ENCODE measurements around the gene SAA1. TPM values are rescaled to one million over a fixed set of nuclear protein-coding genes. Genes with fewer than 3 reads are reported as not detected.

Gene SAA1
- total and polyA plus RNA-seq, 9 of the 15 experiments (the other 6 are each of a cell fraction or from before 2014, with no cell fraction given), result 6.3 TPM; not detected in 8

- 0% methylated on average over 4 of the region's 5 CpGs for WGBS (ENCODE audit: insufficient coverage, low coverage, missing lambda C conversion rate)
- TF ChIP-seq, protein P1, sequence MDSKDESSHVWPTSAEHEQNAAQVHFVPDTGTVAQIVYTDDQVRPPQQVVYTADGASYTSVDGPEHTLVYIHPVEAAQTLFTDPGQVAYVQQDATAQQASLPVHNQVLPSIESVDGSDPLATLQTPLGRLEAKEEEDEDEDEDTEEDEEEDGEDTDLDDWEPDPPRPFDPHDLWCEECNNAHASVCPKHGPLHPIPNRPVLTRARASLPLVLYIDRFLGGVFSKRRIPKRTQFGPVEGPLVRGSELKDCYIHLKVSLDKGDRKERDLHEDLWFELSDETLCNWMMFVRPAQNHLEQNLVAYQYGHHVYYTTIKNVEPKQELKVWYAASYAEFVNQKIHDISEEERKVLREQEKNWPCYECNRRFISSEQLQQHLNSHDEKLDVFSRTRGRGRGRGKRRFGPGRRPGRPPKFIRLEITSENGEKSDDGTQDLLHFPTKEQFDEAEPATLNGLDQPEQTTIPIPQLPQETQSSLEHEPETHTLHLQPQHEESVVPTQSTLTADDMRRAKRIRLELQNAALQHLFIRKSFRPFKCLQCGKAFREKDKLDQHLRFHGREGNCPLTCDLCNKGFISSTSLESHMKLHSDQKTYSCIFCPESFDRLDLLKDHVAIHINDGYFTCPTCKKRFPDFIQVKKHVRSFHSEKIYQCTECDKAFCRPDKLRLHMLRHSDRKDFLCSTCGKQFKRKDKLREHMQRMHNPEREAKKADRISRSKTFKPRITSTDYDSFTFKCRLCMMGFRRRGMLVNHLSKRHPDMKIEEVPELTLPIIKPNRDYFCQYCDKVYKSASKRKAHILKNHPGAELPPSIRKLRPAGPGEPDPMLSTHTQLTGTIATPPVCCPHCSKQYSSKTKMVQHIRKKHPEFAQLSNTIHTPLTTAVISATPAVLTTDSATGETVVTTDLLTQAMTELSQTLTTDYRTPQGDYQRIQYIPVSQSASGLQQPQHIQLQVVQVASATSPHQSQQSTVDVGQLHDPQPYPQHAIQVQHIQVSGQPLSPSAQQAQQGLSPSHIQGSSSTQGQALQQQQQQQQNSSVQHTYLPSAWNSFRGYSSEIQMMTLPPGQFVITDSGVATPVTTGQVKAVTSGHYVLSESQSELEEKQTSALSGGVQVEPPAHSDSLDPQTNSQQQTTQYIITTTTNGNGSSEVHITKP (IDR thresholded peaks at IDR 0.05; ENCODE audit: partially characterized antibody), result no peak
- TF ChIP-seq HDAC2 (IDR thresholded peaks at IDR 0.05), result no peak
- TF ChIP-seq RB1 (IDR thresholded peaks at IDR 0.05; ENCODE audit: low read depth), result no peak
- TF ChIP-seq, protein P2, sequence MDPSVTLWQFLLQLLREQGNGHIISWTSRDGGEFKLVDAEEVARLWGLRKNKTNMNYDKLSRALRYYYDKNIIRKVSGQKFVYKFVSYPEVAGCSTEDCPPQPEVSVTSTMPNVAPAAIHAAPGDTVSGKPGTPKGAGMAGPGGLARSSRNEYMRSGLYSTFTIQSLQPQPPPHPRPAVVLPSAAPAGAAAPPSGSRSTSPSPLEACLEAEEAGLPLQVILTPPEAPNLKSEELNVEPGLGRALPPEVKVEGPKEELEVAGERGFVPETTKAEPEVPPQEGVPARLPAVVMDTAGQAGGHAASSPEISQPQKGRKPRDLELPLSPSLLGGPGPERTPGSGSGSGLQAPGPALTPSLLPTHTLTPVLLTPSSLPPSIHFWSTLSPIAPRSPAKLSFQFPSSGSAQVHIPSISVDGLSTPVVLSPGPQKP (CRISPR knock-in tag; IDR thresholded peaks at IDR 0.05), result no peak
- TF ChIP-seq, protein P3, sequence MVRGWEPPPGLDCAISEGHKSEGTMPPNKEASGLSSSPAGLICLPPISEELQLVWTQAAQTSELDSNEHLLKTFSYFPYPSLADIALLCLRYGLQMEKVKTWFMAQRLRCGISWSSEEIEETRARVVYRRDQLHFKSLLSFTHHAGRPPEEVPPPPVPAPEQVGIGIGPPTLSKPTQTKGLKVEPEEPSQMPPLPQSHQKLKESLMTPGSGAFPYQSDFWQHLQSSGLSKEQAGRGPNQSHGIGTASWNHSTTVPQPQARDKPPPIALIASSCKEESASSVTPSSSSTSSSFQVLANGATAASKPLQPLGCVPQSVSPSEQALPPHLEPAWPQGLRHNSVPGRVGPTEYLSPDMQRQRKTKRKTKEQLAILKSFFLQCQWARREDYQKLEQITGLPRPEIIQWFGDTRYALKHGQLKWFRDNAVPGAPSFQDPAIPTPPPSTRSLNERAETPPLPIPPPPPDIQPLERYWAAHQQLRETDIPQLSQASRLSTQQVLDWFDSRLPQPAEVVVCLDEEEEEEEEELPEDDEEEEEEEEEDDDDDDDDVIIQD (CRISPR knock-in tag; IDR thresholded peaks at IDR 0.05), result no peak
- no peak for TF ChIP-seq POLR2H (tag; IDR thresholded peaks at IDR 0.05; ENCODE audit: low read depth)
- TF ChIP-seq NEUROD1 (IDR thresholded peaks at IDR 0.05; ENCODE audit: borderline replicate concordance, low read depth, low read length, partially characterized antibody), result no peak
- TF ChIP-seq ZNF184 (CRISPR knock-in tag; IDR thresholded peaks at IDR 0.05), result no peak
- TF ChIP-seq, protein P4, sequence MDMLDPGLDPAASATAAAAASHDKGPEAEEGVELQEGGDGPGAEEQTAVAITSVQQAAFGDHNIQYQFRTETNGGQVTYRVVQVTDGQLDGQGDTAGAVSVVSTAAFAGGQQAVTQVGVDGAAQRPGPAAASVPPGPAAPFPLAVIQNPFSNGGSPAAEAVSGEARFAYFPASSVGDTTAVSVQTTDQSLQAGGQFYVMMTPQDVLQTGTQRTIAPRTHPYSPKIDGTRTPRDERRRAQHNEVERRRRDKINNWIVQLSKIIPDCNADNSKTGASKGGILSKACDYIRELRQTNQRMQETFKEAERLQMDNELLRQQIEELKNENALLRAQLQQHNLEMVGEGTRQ (CRISPR knock-in tag; IDR thresholded peaks at IDR 0.05), result no peak
These were observed 44.7 kb upstream of the SAA1 start for GRCh38 chr11:18221274-18221876.

More at GRCh38 chr11:18221274-18221876, 44.7 kb upstream of the SAA1 start:
- Histone ChIP-seq H3K4me3 (no peak overlapping the region), H3K79me2 (ENCODE audit: control insufficient read depth, insufficient read depth, low read length) (no peaks in the 10 kb centered on the region), H3K27ac (ENCODE audit: extremely low read depth, low read depth, low read length) (no peak overlapping the region), H3K4me1 (replicated peaks in 1 of 2; ENCODE audit: control insufficient read depth in 2 of 2, insufficient read depth in 2 of 2, low read length in 2 of 2) (peaks cover 0 to 3% of the 10 kb centered on the region in 2 experiments; a peak in 1 of 5 replicates), H3K9me1 (ENCODE audit: control insufficient read depth, insufficient read depth, low read length) (no peaks in the 10 kb centered on the region), H3K27me3 (ENCODE audit: control insufficient read depth in 2 of 2, insufficient read depth in 2 of 2, low read length in 2 of 2) (no peaks in the 10 kb centered on the region), H3K4me2 (ENCODE audit: insufficient read depth, low read length) (no peak overlapping the region), H3K9ac (ENCODE audit: insufficient read depth in 1 of 2, low read depth in 2 of 2, low read length in 2 of 2) (no peak overlapping the region), H3K9me3 (replicated peaks; ENCODE audit: control insufficient read depth, insufficient read depth, low read depth, low read length) (no peaks in the 10 kb centered on the region), H3K36me3 (ENCODE audit: control insufficient read depth, insufficient read depth, low read length) (no peaks in the 10 kb centered on the region), H2AFZ (ENCODE audit: low read depth, low read length) (no peak overlapping the region), H4K20me1 (replicated peaks; ENCODE audit: control insufficient read depth, insufficient read depth, low read length) (no peaks in the 10 kb centered on the region)
- BruUV-seq (replicated peaks), result no TSS peak
- FAIRE-seq (no peak), DNase-seq (ENCODE audit: extremely low read depth in 1 of 4, low spot score in 3 of 4) (no peak), ATAC-seq (no peak)
- ChIA-PET CTCF (ENCODE audit: low intra/inter-chr PET ratio) (no interaction called here), POLR2A (no interaction called here)
- intact Hi-C loops (cut with micrococcal nuclease) (no loop called here), in situ Hi-C loops (cut with MboI) (no loop called here)

Data from K562 (cell line).